Vagina (tissue), 2 donors: Measurements from ENCODE around the gene ZNF689. TPM values are rescaled to one million over a fixed set of nuclear protein-coding genes. Genes with fewer than 3 reads are reported as not detected.

Experiments used
- DNase-seq, 2 donors: peaks; one replicate each; pipeline ENCODE4 v3.0.0-alpha.2; 2017; ENCODE audit errors: extremely low spot score in 2 of 2
- H3K27ac ChIP-seq: fragments of 200-600 bp; sonication (generic); one replicate; pipeline ENCODE4 v1.5.1; 2019
- H3K27me3 ChIP-seq: fragments of 200-600 bp; sonication (generic); one replicate; pipeline ENCODE4 v1.5.1; 2019
- H3K36me3 ChIP-seq, 2 donors: fragments of 200-600 bp; sonication (generic); one replicate each; pipeline ENCODE4 v1.5.1; 2017 to 2019
- H3K4me1 ChIP-seq: fragments of 200-600 bp; sonication (generic); one replicate; pipeline ENCODE4 v1.5.1; 2019
- H3K4me3 ChIP-seq, 2 donors: fragments of 200-600 bp; sonication (generic); 1 replicate in 1 of 2; 2 replicates in 1 of 2; pipeline ENCODE4 v1.5.1; 2016 to 2019
- H3K9me3 ChIP-seq: fragments of 200-600 bp; sonication (generic); one replicate; pipeline ENCODE4 v1.5.1; 2019
- CTCF ChIP-seq, 3 experiments: fragments of 450-650 bp in 2 of 3; fragments of 200-600 bp in 1 of 3; sonication (generic) in 1 of 3; IDR thresholded peaks; one replicate each; pipeline ENCODE4 v1.5.1; 2017 to 2019; ENCODE audit warnings: antibody characterized with exemption in 3 of 3, mild to moderate bottlenecking in 2 of 3, moderate library complexity in 2 of 3
- POLR2A ChIP-seq, 2 donors: fragments of 450-650 bp; IDR thresholded peaks; one replicate each; pipeline ENCODE4 v1.6.1; 2017; ENCODE audit warnings: antibody characterized with exemption in 2 of 2, mild to moderate bottlenecking in 2 of 2, moderate library complexity in 2 of 2
- POLR2AphosphoS5 ChIP-seq, 2 donors: sonication (generic); formaldehyde crosslinking; IDR thresholded peaks; one replicate each; pipeline ENCODE4 v1.9.0; 2017; ENCODE audit warnings: antibody characterized with exemption in 2 of 2, mild to moderate bottlenecking in 2 of 2, low read depth in 1 of 2; ENCODE audit not compliant: insufficient read depth in 1 of 2
- intact Hi-C: fragments of 100-400 bp; cut with DNase I; formaldehyde crosslinking; loops from one replicate; pipeline ENCODE4 v1.15.1; 2023
- total RNA-seq: library from RNA; depleted of rRNA; stranded (reverse); fragments of >200 nt; gene quantifications from one replicate; pipeline ENCODE4 v1.2.3, GENCODE V29; 2016

Gene ZNF689
- total RNA-seq, 1 donor from 2014 or later = 7.6 TPM

- H3K36me3 ChIP-seq = peaks cover 0 to 54% of the 10 kb centered on the region in 2 donors
- no peak overlapping the region for H3K4me3 ChIP-seq
- H3K4me1 ChIP-seq = peaks cover 45% of the 10 kb centered on the region
- no peak for DNase-seq
- intact Hi-C loops = no loop called here
- H3K27me3 ChIP-seq = no peaks in the 10 kb centered on the region
- no peaks in the 10 kb centered on the region for H3K9me3 ChIP-seq
- TF ChIP-seq POLR2AphosphoS5 (IDR thresholded peaks at IDR 0.05; ENCODE audit: insufficient read depth in 1 of 2, low read depth in 1 of 2) = no peak
- TF ChIP-seq POLR2A (IDR thresholded peaks at IDR 0.05) = no peak
- no peak for TF ChIP-seq CTCF (IDR thresholded peaks at IDR 0.05)
- no peak overlapping the region for H3K27ac ChIP-seq
These were observed 4.2 kb downstream of the ZNF689 start for GRCh38 chr16:30606004-30606403.

GRCh38 chr16:30605158-30605557 lies 5.0 kb downstream of the ZNF689 start:
- peaks cover 0 to 54% of the 10 kb centered on the region in 2 donors for H3K36me3 ChIP-seq
- no peaks in the 10 kb centered on the region for H3K27me3 ChIP-seq
- TF ChIP-seq CTCF (IDR thresholded peaks at IDR 0.05) (no peak), POLR2A (IDR thresholded peaks at IDR 0.05) (no peak), POLR2AphosphoS5 (IDR thresholded peaks at IDR 0.05; ENCODE audit: insufficient read depth in 1 of 2, low read depth in 1 of 2) (no peak)
- H3K27ac ChIP-seq = no peak overlapping the region
- intact Hi-C loops = no loop called here
- no peaks in the 10 kb centered on the region for H3K9me3 ChIP-seq
- no peak overlapping the region for H3K4me3 ChIP-seq
- peaks cover 39% of the 10 kb centered on the region for H3K4me1 ChIP-seq
- DNase-seq = no peak

GRCh38 chr16:30604316-30604947 lies 5.8 kb downstream of the ZNF689 start:
- Histone ChIP-seq H3K9me3 (no peaks in the 10 kb centered on the region), H3K27ac (no peak overlapping the region), H3K36me3 (peaks cover 0 to 54% of the 10 kb centered on the region in 2 donors), H3K4me1 (peaks cover 39% of the 10 kb centered on the region), H3K4me3 (no peak overlapping the region), H3K27me3 (no peaks in the 10 kb centered on the region)
- TF ChIP-seq POLR2AphosphoS5 (IDR thresholded peaks at IDR 0.05; ENCODE audit: insufficient read depth in 1 of 2, low read depth in 1 of 2) (no peak), POLR2A (IDR thresholded peaks at IDR 0.05) (no peak), CTCF (IDR thresholded peaks at IDR 0.05) (no peak)
- intact Hi-C loops = no loop called here
- DNase-seq = no peak

GRCh38 chr16:30603945-30604315 lies 6.3 kb downstream of the ZNF689 start:
- TF ChIP-seq POLR2A (IDR thresholded peaks at IDR 0.05) = no peak
- TF ChIP-seq CTCF (IDR thresholded peaks at IDR 0.05) = no peak
- no peak for TF ChIP-seq POLR2AphosphoS5 (IDR thresholded peaks at IDR 0.05; ENCODE audit: insufficient read depth in 1 of 2, low read depth in 1 of 2)
- H3K27me3 ChIP-seq = no peaks in the 10 kb centered on the region
- H3K4me1 ChIP-seq = peaks cover 34% of the 10 kb centered on the region
- H3K4me3 ChIP-seq = no peak overlapping the region
- H3K27ac ChIP-seq = no peak overlapping the region
- H3K9me3 ChIP-seq = no peaks in the 10 kb centered on the region
- intact Hi-C loops = no loop called here
- DNase-seq = no peak
- peaks cover 0 to 54% of the 10 kb centered on the region in 2 donors for H3K36me3 ChIP-seq

GRCh38 chr16:30602616-30603277 lies 7.4 kb downstream of the ZNF689 start:
- intact Hi-C loops = no loop called here
- no peak for TF ChIP-seq POLR2AphosphoS5 (IDR thresholded peaks at IDR 0.05; ENCODE audit: insufficient read depth in 1 of 2, low read depth in 1 of 2)
- TF ChIP-seq POLR2A (IDR thresholded peaks at IDR 0.05) = no peak
- no peak for TF ChIP-seq CTCF (IDR thresholded peaks at IDR 0.05)
- peaks cover 0 to 50% of the 10 kb centered on the region in 2 donors for H3K36me3 ChIP-seq
- H3K27me3 ChIP-seq = no peaks in the 10 kb centered on the region
- H3K27ac ChIP-seq = no peak overlapping the region
- DNase-seq = no peak
- H3K4me1 ChIP-seq = peaks cover 22% of the 10 kb centered on the region
- no peaks in the 10 kb centered on the region for H3K9me3 ChIP-seq
- H3K4me3 ChIP-seq = no peak overlapping the region
